ENCODE data around the gene RNF4.

DNA sequence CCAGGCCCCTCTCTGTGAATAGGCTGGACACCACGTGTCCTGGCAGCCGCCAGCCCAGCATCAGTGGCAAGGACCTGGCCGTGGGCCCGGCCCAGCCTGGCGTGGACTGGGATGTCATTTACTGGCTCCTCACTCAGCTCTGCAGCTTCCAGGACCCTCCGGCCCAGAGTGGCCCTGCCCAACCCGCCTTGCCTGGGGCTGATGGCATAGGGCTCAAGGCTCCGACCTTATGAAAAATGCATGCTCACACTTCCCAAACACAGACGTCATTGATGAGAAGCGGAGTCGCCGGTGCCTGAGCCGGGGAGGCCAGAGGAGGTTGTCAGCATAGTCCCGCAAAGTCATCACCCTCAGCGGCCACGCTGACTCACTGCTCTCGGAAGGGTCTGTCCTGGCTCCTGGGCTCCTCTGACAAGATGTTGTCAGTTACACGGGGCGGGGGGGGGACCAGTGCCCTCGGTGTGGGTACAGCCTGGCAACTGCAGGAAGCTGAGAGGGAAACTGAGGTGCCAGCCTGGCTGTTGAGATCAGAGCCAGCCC, 35.8 kb upstream of the RNF4 start:
- TF ChIP-seq, protein P1, sequence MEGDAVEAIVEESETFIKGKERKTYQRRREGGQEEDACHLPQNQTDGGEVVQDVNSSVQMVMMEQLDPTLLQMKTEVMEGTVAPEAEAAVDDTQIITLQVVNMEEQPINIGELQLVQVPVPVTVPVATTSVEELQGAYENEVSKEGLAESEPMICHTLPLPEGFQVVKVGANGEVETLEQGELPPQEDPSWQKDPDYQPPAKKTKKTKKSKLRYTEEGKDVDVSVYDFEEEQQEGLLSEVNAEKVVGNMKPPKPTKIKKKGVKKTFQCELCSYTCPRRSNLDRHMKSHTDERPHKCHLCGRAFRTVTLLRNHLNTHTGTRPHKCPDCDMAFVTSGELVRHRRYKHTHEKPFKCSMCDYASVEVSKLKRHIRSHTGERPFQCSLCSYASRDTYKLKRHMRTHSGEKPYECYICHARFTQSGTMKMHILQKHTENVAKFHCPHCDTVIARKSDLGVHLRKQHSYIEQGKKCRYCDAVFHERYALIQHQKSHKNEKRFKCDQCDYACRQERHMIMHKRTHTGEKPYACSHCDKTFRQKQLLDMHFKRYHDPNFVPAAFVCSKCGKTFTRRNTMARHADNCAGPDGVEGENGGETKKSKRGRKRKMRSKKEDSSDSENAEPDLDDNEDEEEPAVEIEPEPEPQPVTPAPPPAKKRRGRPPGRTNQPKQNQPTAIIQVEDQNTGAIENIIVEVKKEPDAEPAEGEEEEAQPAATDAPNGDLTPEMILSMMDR (conservative IDR thresholded peaks at IDR 0.05; ENCODE audit: low read depth, low read length): no peak
- no peak for TF ChIP-seq EZH2 (IDR thresholded peaks at IDR 0.05; ENCODE audit: borderline replicate concordance, low read depth, low read length, poor library complexity, severe bottlenecking)
